HG02981 (cell line): ENCODE measurements around the gene LYPD4.
"Not testable (repeated sequence)": the region's sequence is repeated elsewhere in the genome, so short reads cannot be mapped to it uniquely, and the experiment has no call there.

Experiments used
- ATAC-seq: cut with Tn5 transposase; IDR thresholded peaks from one replicate; pipeline ENCODE4 v1.9.1; 2021; ENCODE audit warnings: mild to moderate bottlenecking, moderate library complexity; ENCODE audit not compliant: unreplicated experiment

Gene LYPD4

DNA sequence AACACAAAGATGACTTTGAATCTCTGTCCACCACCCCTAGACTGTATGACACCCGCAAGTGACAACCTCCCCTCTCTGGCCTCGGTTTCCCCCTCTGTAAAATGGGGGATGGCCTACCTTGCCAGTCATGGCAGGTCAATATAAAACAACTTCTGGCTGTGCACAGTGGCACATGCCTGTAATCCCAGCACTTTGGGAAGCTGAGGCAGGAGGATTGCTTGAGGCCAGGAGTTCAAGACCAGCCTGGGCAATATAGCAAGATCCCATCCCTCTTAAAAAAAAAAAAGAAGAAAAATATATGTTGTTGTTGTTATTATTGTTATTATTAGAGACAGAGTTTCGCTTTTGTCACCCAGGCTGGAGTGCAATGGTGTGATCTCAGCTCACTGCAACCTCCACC lies 31.5 kb upstream of the LYPD4 start:
- not testable (repeated sequence) for ATAC-seq

DNA sequence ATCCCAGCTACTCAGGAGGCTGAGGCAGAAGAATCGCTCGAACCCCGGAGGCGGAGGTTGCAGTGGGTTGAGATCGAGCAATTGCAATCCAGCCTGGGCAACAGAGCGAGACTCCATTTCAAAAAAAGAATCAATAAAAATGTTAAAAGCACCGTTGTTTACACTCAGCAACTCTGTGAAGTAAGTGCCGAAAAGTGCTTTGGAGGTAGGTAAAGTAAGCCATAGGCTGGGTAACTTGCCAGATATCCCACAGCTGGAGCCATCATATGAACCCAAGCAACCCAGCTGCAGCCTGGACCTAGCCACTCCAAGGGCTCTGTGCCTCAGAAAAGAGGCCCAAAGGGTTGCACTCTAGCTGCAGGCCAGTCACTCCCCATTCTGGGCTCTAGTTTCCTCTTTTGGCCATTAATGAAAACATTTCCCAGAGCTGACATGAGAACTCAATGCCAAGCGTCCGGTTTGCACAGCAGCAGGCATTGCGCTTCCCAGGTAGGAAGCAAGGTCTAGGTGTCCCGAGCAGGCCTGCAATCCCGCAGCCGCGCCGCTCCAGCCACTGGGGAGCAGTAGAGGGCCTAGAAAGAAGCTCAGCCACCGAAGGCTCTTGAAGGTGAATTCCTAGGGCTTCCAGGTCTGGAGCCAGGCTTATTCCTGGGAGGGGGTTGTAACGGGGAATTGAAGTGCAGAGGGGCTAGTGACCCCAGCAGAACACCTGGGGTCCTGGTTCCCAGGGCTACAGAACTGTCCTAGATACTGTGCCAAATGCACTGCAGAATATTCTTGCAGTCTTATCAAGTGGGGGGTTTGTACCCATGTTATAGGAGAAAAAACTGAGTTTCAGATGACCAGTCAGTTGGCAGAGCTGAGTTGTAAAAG lies 28.5 kb upstream of the LYPD4 start:
- no peak for ATAC-seq

DNA sequence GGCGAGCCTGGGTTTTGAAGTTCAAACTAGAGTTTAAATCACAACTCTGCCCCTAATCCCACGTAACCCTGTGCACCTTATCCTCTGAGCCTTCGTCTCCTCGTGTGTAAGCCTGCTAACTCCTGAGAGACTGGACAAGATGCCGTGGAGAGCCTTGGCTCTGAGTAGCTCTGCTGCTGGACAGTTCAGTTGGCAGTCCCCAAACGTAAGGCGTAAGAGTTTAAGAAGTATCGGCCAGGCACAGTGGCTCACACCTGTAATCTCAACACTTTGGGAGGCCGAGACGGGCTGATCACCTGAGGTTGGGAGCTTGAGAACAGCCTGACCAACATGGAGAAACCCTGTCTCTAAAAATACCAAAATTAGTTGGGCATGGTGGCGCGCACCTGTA lies 27.9 kb upstream of the LYPD4 start:
- no peak for ATAC-seq

DNA sequence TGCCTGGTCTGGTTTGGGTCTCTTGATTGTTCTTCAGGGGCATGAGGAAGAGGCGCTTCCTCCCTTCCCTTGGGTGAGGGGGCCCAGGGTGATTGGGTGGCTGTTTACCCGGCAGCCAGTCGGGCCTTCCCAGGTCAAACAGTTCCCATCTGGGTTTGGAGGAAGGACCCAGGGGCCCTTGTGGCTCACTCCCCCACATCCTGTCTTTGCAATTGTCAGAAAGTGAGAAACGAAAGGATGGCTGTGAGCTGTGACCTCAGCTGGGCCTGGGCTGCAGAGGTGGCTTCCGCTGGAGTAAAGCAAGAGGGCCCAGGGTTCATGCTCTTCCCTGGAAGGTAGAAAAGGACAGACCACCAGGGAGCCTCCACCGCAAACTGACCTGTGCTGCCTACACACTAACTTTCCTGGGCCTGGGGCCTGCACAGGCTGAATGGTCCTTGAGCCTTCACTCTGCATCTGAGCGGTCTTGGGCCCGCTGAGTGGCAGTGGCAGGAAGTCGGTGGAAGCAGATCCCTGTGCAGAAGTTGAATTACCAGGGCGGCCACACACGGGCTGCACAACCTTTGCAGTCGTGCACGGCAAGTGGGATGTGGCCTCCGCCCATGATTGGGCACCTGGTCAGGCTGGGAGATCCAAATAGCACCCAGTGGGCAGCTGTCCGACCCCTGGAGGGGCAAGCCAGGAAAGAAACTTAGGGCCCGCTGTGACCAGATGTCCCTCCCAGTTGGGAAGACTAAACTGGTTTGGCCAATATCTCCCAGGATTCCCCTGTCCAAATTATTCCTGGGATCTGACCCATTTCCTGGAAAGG lies 27.3 kb upstream of the LYPD4 start:
- ATAC-seq, result no peak

DNA sequence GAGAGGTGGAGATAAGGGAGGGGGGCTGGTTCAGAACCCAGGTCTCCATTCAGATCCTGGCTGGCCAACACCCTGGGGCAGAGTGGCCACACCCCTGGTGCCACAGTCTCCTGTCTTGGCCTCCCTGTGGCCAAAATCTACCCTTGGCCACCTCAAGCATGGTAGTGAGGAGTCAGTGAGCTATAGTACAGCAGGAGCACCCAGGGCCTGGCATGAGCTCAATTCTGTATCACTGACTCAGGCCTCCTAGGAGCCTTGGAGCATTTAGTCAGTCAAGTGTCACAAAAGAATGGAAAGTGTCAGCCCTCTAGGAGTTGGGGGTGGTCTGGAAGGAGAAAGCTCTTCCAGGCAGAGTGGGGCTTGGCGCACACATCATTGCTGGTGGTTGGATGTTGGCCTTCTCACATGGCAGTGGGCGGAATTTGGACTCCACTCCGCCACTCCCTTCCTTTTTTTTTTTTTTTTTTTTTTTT lies 26.0 kb upstream of the LYPD4 start:
- ATAC-seq, result no peak

DNA sequence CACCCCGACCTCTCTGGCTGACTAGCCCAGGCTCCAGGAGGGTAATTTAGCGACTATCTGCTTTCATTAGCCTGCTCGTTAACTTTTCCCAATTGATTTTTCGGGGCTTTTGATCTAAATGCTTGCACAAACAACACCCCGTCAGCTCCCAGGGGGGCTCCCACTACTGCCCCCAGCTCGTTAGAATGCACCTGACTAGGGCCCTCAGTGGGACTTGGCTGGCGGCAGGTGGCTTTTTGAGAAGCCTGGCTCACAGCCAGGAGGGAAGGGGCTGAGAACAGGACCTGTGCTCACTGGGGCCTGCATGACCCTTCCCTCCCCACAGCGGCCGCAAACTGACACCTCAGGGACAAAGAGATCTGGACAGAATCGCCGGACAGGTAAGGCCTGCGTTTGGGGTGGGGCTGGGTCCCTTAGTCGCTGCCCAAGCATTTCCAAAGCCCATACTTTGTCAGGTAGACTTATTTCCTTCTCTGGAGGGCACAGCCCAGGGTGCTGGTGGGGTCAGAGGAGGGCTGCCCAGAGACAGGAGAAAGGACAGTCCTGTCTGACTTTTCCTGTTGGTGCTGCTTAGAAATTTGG lies 25.0 kb upstream of the LYPD4 start:
- ATAC-seq, result no peak

DNA sequence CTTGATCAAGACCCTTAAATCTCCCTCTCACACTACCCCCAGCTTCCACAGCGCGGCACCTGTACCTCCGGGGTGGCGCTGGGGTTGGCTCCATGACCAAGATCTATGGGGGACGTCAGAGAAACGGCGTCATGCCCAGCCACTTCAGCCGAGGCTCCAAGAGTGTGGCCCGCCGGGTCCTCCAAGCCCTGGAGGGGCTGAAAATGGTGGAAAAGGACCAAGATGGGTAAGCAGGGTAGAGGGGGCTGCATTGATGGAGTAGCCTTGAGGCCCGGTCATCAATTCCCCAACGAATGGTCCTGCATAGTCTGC lies 24.5 kb upstream of the LYPD4 start:
- no peak for ATAC-seq

DNA sequence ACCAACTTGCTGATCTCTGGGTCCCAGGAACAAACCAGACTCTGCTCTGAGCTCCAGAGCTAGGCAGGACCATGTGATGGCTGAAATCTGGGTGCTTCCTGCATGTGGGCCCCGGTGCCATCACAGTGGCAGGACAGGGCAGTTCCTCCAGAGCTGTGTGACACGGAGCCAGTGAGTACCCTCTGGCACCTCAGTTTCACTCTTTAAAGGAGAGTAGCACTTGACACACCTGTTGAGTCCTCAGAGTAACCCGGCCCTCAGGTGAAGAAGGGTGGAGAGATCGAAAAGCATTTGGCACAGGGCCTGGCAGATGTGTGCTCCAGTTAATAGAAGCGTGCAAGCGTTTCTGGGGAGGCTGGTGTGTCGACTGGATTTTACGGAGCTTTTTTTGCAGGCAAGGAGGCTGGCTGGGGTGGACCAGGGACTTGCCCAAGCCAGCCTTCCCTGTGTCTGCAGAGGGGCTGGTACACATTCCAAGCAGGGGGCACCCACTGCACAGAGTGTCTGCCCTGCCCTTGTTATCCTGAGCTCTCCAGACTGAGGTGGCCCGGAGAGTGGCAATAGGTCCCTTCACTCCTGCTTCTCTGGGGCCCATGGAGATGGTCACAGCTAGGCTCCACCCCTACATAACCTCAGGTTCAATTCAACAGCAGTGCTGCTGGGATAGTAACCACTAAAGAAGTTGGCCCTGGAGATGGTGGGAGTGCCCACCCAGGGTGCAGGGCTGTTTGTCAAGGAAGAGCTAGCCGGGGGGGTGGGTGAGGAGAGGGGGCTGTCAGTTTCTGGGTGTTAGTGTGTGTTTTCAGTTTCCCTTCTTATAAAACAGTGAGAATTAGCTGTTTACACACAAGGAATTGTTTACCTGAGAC lies 23.9 kb upstream of the LYPD4 start:
- ATAC-seq, result no peak

DNA sequence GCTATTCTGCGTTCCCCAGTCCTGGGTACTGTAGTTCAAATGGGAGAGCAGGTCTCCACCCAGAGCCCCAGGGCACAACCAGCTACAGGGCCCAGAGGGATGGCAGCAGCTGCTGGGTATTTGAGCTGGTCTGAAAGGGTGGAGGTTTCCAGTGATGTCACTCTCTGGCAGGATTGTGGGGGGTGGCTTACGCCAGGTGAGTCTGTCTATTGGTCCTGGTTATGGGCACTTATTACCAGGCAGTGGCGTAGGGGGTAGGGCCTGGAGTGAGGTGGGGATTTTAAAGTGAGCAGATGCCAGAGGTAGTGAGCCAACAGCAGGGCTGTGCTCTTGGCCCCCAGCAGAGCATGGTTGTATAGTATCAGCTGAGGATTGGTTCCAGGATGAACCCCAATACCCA lies 21.8 kb upstream of the LYPD4 start:
- ATAC-seq, result no peak

DNA sequence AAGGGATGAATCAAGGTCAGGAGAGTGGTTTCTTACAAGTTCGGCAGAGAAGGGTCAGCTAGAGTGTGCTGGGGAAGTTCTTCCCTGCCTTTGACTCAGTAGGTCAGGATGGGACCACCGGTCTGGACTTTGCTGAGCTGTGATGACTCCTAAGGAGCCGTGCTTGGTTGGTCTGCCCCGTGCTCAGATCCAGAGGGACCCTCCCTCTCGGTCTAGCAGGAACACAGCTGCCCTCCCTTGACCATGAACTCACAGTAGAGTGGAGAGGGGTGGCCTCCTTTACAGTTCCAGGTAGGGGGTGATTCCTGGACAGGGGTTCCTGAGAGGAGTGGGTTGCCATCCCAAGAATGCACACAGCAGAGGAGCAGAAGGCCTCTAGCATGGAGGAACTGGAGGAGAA lies 19.9 kb upstream of the LYPD4 start:
- no peak for ATAC-seq

DNA sequence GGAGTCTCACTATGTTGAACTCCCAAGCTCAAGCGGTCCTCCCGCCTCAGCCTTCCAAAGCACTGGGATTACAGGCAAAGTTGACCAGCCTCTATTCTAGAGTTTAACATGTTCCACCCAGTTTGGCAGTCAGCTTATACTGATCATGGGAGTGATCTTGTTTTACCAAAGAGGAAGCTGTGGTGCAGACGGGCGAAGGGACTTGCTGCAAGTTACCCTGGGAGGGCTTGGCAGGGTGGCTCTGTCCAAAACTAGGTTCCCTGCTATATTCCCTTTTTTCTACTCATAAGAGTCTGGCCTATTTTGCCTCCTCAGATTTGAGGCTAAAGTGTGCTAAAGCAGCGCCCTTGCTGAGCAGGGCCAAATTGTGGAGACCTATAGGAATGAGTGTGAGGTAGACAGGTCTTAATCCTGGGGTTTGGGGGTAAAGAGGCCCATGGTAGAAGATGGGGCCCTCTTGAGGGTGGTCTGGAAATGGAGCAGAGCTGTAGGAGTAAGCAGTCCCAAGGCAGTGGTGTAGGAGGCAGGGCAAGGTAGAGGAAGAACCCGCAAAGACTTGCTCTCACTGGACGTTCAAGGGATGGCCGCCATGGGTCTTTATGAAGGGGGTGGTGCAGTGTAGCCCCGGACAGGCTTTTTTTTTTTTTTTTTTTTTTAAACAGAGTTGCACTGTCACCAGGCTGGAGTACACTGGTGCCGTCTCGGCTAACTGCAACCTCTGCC lies 18.9 kb upstream of the LYPD4 start:
- no peak for ATAC-seq

DNA sequence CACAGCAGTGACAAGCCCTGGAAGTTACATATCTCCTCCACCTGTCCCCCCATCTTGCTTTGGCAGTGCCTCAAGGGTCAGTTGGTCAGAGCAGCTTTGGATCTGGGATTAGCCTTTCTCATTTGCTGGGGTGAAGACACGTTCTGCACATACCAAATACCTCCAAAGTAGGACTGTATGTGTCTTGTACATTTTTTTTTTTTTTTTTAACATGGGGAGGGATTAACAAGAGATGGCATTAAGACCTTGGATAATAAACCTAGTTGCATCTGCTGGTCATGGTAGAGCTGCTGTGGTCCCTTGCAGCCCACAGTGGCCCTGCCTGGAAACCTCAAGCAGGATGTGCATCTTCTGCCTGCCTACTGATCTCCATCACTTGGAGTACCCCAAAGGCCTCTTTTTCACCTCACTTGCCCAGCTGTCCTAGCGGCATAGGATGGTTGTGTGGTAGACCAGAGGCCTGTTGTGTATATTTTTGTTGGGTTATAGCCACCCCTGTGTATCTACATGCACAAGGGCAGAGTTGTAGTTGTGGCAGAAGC lies 18.0 kb upstream of the LYPD4 start:
- no peak for ATAC-seq

DNA sequence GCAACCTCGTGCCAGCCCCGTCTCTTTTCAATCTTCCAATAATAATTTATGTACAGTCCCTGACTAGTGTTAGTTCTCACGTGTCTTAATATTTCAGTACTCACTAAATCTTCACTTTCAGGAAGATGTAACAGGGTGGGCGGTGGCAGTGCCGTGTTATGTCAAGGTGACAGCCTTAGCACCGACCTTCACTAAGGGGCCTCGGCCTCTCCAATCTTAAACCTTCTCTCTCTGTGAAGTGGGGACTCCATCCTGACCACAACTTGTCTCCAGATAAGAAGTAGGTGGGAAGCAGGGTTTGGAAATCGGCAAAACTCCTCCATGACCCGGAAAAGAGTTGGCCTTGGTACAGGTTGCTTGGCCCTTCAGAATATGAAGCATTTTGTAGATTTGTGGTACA lies 17.4 kb upstream of the LYPD4 start:
- ATAC-seq, result no peak

DNA sequence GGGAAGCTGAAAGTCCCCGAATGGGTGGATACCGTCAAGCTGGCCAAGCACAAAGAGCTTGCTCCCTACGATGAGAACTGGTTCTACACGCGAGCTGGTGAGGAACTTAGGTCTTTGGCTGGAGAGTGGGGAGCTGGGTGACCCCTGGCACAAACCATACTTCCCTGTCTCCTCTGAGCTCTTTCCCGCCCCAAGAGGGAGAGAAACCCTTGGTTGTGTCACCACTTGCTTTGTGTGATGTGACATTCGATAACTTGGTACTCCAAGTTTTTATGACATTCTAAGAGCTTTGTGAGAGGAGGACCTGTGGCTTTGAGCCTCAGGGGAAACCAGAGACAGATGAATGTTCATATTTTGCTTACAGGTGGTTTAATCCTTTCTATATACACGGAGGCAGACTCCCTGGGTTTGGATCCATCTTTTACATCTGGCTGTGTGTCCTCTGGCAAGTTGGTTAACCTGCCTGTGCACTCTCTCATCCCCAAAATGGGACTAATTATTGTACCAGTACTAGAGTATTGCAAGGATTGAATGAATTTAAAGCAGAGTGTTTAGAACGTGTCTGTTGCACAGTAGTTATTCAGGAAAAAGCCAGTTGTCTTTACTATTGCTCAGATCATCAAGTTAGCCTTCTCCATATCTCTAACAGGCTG lies 16.8 kb upstream of the LYPD4 start:
- ATAC-seq, result no peak

DNA sequence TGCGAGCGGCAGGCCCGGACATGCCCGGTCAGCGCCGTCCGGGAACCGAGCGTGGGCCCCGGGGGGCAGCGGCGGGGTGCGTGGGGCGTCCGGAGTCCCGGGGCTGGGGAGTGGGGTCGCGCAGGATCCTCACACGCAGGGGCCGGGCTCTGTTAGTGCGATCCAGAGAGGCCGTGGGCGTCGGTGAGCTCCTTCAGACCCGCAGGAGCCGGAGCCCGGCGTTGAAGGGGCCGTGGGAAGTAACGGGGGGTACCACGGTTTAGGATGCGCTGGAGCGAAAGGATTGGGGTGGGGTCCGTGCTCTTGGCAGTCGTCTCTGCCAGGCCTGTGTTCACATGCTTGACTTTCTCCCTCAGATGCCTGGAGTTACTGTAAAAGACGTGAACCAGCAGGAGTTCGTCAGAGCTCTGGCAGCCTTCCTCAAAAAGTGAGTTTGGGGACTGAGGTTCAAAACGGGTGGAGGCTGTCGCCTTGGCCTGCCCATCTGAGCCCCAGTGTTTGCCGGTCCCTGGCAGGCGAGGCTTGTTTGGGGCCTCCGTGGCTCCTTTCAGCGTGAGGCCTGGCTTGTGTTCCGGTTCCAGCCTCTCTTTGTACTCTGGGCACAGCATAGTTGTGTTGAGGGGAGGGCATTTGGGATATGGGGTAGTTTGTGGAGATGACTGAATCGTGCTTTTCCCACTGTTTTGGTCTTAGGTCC lies 16.1 kb upstream of the LYPD4 start:
- no peak for ATAC-seq

DNA sequence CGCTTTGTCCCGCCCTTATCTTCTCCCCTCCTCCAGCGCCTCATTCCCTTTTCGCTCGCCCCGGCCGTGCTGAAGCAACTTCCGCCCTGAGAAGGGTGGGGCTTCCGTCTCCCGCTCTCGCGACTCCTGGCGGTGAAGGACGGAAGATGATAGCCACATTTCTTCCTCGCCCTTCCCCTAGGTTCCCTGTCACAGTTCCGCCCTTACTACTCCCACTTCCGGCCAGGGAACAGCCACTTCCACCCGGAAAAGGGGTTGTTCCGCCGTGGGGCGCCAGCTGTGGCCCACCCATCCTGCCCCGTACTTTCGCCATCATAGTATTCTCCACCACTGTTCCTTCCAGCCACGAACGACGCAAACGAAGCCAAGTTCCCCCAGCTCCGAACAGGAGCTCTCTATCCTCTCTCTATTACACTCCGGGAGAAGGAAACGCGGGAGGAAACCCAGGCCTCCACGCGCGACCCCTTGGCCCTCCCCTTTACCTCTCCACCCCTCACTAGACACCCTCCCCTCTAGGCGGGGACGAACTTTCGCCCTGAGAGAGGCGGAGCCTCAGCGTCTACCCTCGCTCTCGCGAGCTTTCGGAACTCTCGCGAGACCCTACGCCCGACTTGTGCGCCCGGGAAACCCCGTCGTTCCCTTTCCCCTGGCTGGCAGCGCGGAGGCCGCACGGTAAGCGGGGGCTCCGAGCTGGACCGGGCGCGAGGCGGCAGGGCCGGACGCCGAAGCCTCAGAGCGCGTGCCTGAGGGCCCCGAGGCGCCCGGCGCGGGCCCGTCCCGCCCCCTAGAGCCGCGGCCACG lies 15.3 kb upstream of the LYPD4 start, which contains the start of gene RPS19:
TSS of gene RPS19 (plus strand) at position 638 of the 801 bp plus-strand sequence. CDS start 520 bp downstream, outside the sequence.
- peak; percentile 76 for ATAC-seq

DNA sequence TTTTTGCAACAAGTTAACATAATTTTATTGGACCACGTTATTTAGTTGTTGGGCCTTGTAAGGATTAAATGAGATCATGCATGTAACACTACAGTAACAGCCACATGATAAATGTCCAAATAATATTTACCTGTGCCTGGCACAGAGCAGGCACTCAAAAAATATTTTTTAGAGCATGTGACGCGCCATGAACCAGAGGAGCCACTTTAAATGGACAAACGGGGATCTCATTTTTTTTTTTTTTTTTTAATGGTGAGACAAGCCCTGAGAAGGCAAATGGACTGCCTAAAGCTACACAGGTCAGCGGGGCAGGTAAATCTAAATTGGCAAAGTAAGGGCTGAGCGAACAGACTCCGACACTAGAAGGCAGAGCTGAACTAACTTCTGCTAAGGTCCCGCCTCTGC lies 14.7 kb upstream of the LYPD4 start:
- ATAC-seq, result no peak

DNA sequence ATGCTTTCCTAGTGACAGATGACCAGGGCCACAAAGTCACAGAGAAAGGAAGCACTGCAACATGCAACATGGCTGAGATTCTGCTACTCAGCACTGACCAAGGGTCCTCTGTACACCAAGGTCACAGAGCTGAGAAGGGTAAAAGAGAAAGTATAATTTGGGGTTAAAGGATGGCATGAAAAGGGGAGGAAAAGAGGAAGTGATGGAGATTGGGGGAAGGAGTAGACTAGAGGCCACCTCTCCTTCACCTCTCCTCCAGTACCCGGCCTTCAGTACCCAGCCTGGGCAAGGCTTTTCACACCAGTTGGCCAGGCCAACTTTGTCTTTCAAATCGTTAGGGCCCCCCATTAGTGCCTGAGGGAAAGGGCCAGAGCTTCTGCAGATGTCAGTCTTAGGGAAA lies 9.3 kb upstream of the LYPD4 start:
- no peak for ATAC-seq
